H1 (cell line): Measurements from ENCODE around the gene CCDC33. TPM values are rescaled to one million over a fixed set of nuclear protein-coding genes. Genes with fewer than 3 reads are reported as not detected.

Source experiments
- CTCF ChIA-PET: fragments of 300-600 bp; sonication (Branson Sonifier 250); formaldehyde crosslinking; loops from one replicate; lab custom pipeline; 2021; ENCODE audit not compliant: partially characterized antibody; lab: Charles Lee
- POLR2A ChIA-PET: fragments of 300-600 bp; sonication (Branson Sonifier 250); formaldehyde crosslinking; loops from one replicate; lab custom pipeline; 2021; ENCODE audit warnings: inconsistent platforms; ENCODE audit not compliant: partially characterized antibody; lab: Charles Lee
- DNase-seq, 2 experiments: peaks; one replicate each; pipeline versions ENCODE4 v3.0.0 to v3.0.0-alpha.2; 2010 to 2022; ENCODE audit warnings: low spot score in 2 of 2, low read depth in 1 of 2, mixed read lengths in 1 of 2
- FAIRE-seq: peaks from 2 replicates; lab custom pipeline; 2011; peaks lifted over from hg19 to GRCh38; lab: Jason Lieb, UNC
- H2AFZ ChIP-seq: 2 replicates; pipeline ENCODE4 v1.8.1; 2012; ENCODE audit warnings: low read length, inconsistent platforms
- H2AK5ac ChIP-seq: 2 replicates; pipeline ENCODE4 v1.6.1; 2013; ENCODE audit warnings: low read depth, low read length
- H2BK120ac ChIP-seq: replicated peaks from 2 replicates; pipeline ENCODE3; 2013; ENCODE audit warnings: low read depth, low read length, inconsistent platforms
- H2BK12ac ChIP-seq: 2 replicates; pipeline ENCODE4 v1.6.1; 2013; ENCODE audit warnings: low read depth, low read length
- H2BK15ac ChIP-seq: 2 replicates; pipeline ENCODE4 v1.6.1; 2013; ENCODE audit warnings: low read length
- H2BK20ac ChIP-seq: 2 replicates; pipeline ENCODE4 v1.6.1; 2013; ENCODE audit warnings: low read length
- H2BK5ac ChIP-seq: 2 replicates; pipeline ENCODE4 v1.6.1; 2013; ENCODE audit warnings: low read depth, low read length
- H3K14ac ChIP-seq: 2 replicates; pipeline ENCODE4 v1.6.1; 2013; ENCODE audit warnings: inconsistent platforms; ENCODE audit not compliant: insufficient read length
- H3K18ac ChIP-seq: 2 replicates; pipeline ENCODE4 v1.6.1; 2013; ENCODE audit warnings: low read length; ENCODE audit errors: extremely low read depth
- H3K23ac ChIP-seq: 2 replicates; pipeline ENCODE4 v1.6.1; 2013; ENCODE audit warnings: inconsistent platforms; ENCODE audit not compliant: insufficient read length
- H3K23me2 ChIP-seq: 2 replicates; pipeline ENCODE4 v1.6.1; 2013; ENCODE audit warnings: low read depth, low read length
- H3K27ac ChIP-seq: 2 replicates; pipeline ENCODE4 v1.6.1; 2011; ENCODE audit warnings: low read depth, low read length, inconsistent platforms
- H3K27me3 ChIP-seq, 4 experiments: replicated peaks in 1 of 4; 1 replicate in 1 of 4; 2 replicates in 3 of 4; pipeline versions ENCODE4 v1.6.1 to v1.8.1; 2011 to 2013; ENCODE audit warnings: low read length in 3 of 4, mild to moderate bottlenecking in 3 of 4, inconsistent platforms in 2 of 4, mixed read lengths in 2 of 4, moderate library complexity in 1 of 4; ENCODE audit not compliant: control insufficient read depth in 3 of 4, insufficient read depth in 3 of 4; ENCODE audit errors: extremely low read depth in 1 of 4
- H3K36me3 ChIP-seq, 4 experiments: 2 replicates each; pipeline versions ENCODE4 v1.6.1 to v1.8.1; 2011 to 2013; ENCODE audit warnings: mild to moderate bottlenecking in 4 of 4, low read length in 3 of 4, moderate library complexity in 2 of 4, control low read depth in 1 of 4, inconsistent platforms in 1 of 4; ENCODE audit not compliant: insufficient read depth in 4 of 4, control insufficient read depth in 2 of 4
- H3K4ac ChIP-seq: replicated peaks from 2 replicates; pipeline ENCODE3; 2013; ENCODE audit warnings: low read length, low read depth, mixed read lengths, inconsistent platforms; ENCODE audit not compliant: insufficient read length
- H3K4me1 ChIP-seq, 4 experiments: replicated peaks in 1 of 4; 1 replicate in 1 of 4; 2 replicates in 3 of 4; pipeline versions ENCODE4 v1.6.1 to v1.8.1; 2011 to 2013; ENCODE audit warnings: low read length in 3 of 4, inconsistent platforms in 2 of 4, mixed read lengths in 1 of 4; ENCODE audit not compliant: insufficient read depth in 4 of 4, control insufficient read depth in 3 of 4
- H3K4me2 ChIP-seq, 2 experiments: 2 replicates each; pipeline versions ENCODE4 v1.6.1 to v1.8.1; 2011 to 2013; ENCODE audit warnings: low read depth in 2 of 2, low read length in 2 of 2, control low read depth in 1 of 2, inconsistent platforms in 1 of 2, mild to moderate bottlenecking in 1 of 2; ENCODE audit not compliant: insufficient read depth in 1 of 2
- H3K4me3 ChIP-seq, 4 experiments: fragments of 200-600, 300-600 bp in 1 of 4; sonication (generic), shearing (Covaris generic), sonication (Bioruptor Twin) in 1 of 4; 2 replicates each; pipeline versions ENCODE4 v1.5.1 to v1.8.1; 2011 to 2016; ENCODE audit warnings: low read length in 4 of 4, low read depth in 3 of 4, control low read depth in 2 of 4, inconsistent platforms in 2 of 4, mild to moderate bottlenecking in 2 of 4, mixed read lengths in 1 of 4, moderate library complexity in 1 of 4; ENCODE audit not compliant: insufficient read depth in 2 of 4; ENCODE audit errors: extremely low read depth in 1 of 4
- H3K56ac ChIP-seq: replicated peaks from 2 replicates; pipeline ENCODE3; 2013; ENCODE audit warnings: low read depth, mild to moderate bottlenecking, mixed read lengths, low read length, inconsistent platforms; ENCODE audit not compliant: insufficient read length
- H3K79me1 ChIP-seq: 2 replicates; pipeline ENCODE4 v1.6.1; 2013; ENCODE audit warnings: low read depth, low read length, control low read depth
- H3K79me2 ChIP-seq, 2 experiments: 2 replicates each; pipeline versions ENCODE4 v1.6.1 to v1.8.1; 2012 to 2013; ENCODE audit warnings: low read length in 2 of 2, mild to moderate bottlenecking in 2 of 2, inconsistent platforms in 1 of 2; ENCODE audit not compliant: insufficient read depth in 2 of 2, control insufficient read depth in 1 of 2
- H3K9ac ChIP-seq, 4 experiments: replicated peaks in 1 of 4; 1 replicate in 1 of 4; 2 replicates in 3 of 4; pipeline versions ENCODE4 v1.6.1 to v1.8.1; 2011 to 2013; ENCODE audit warnings: low read depth in 3 of 4, low read length in 3 of 4, control low read depth in 2 of 4, mild to moderate bottlenecking in 2 of 4, moderate library complexity in 2 of 4, inconsistent platforms in 1 of 4; ENCODE audit errors: extremely low read depth in 1 of 4
- H3K9me3 ChIP-seq, 2 experiments: 2 replicates each; pipeline versions ENCODE4 v1.6.1 to v1.8.1; 2012 to 2013; ENCODE audit warnings: mild to moderate bottlenecking in 2 of 2, moderate library complexity in 2 of 2, control low read depth in 1 of 2, inconsistent platforms in 1 of 2, low read depth in 1 of 2, low read length in 1 of 2, mixed read lengths in 1 of 2; ENCODE audit not compliant: insufficient read depth in 2 of 2
- H4K20me1 ChIP-seq, 2 experiments: replicated peaks in 1 of 2; 2 replicates each; pipeline versions ENCODE3 to v1.8.1; 2011 to 2013; ENCODE audit warnings: inconsistent platforms in 2 of 2, low read length in 2 of 2, mild to moderate bottlenecking in 1 of 2; ENCODE audit not compliant: insufficient read depth in 2 of 2, control insufficient read depth in 1 of 2
- H4K5ac ChIP-seq: 2 replicates; pipeline ENCODE4 v1.6.1; 2013; ENCODE audit warnings: low read length, low read depth, mixed read lengths, inconsistent platforms; ENCODE audit not compliant: insufficient read length
- H4K8ac ChIP-seq: 2 replicates; pipeline ENCODE4 v1.8.0; 2013; ENCODE audit warnings: mild to moderate bottlenecking, moderate library complexity, low read length, inconsistent platforms; ENCODE audit not compliant: insufficient read depth; ENCODE audit errors: extremely low read depth
- H4K91ac ChIP-seq: replicated peaks from 2 replicates; pipeline ENCODE3; 2013; ENCODE audit warnings: low read length, mixed read lengths, inconsistent platforms; ENCODE audit not compliant: insufficient read length
- EGR1 ChIP-seq: IDR thresholded peaks from 2 replicates; pipeline ENCODE4 v1.6.1; 2011; ENCODE audit warnings: low read depth, low read length, borderline replicate concordance
- RXRA ChIP-seq: IDR thresholded peaks from 2 replicates; pipeline ENCODE4 v1.6.1; 2011; ENCODE audit warnings: low read depth, mild to moderate bottlenecking, low read length, moderate library complexity; ENCODE audit not compliant: insufficient read depth
- SP1 ChIP-seq: IDR thresholded peaks from 2 replicates; pipeline ENCODE4 v1.6.1; 2011; ENCODE audit warnings: low read depth, low read length
- SP4 ChIP-seq: IDR thresholded peaks from 2 replicates; pipeline ENCODE4 v1.6.1; 2012; ENCODE audit warnings: low read length, inconsistent platforms
- WGBS, 2 experiments: shearing (Covaris generic) in 1 of 2; methylation state at CpG; one replicate each; pipeline versions ENCODE4 v1.1.6 to v1.1.7; 2013 to 2015; ENCODE audit warnings: low lambda C conversion rate in 2 of 2, mixed read lengths in 2 of 2, inconsistent platforms in 1 of 2, low coverage in 1 of 2, missing lambda C conversion rate in 1 of 2; ENCODE audit not compliant: insufficient replicate concordance in 2 of 2, insufficient coverage in 1 of 2, insufficient read length in 1 of 2; ENCODE audit errors: extremely low coverage in 1 of 2, missing lambda C conversion rate in 1 of 2; 5-methylcytosine and 5-hydroxymethylcytosine counted together
- polyA plus RNA-seq, 7 experiments: library from polyadenylated mRNA; depleted of rRNA in 3 of 7; stranded (reverse) in 5 of 7; unstranded in 2 of 7; fragments of >200 nt in 5 of 7; fragments of 200-250 nt in 2 of 7; gene quantifications; 1 replicate in 5 of 7; 2 replicates in 1 of 7; 4 replicates in 1 of 7; pipeline versions ENCODE4 v1.2.1 to v1.2.3, GENCODE V29; 2011 to 2013; ENCODE audit warnings: missing spikeins in 2 of 7, mixed read lengths in 2 of 7
- total RNA-seq: library from RNA; stranded (reverse); fragmentation: NEBNext Ultra II Directional; extraction: Animal tissue kit (Norgen Biotek cat#: 25700); gene quantifications from 2 replicates; pipeline ENCODE4 v1.2.1, GENCODE V29; 2021
- TF ChIP-seq, protein P1 (sequence below): IDR thresholded peaks from 2 replicates; pipeline ENCODE4 v1.6.1; 2012; ENCODE audit warnings: low read length, inconsistent platforms

The CCDC33 gene
- total and polyA plus RNA-seq, 2 of the 8 experiments (the other 6 are each of a cell fraction or from before 2014, with no cell fraction given), result 2.0 to 2.7 TPM

DNA sequence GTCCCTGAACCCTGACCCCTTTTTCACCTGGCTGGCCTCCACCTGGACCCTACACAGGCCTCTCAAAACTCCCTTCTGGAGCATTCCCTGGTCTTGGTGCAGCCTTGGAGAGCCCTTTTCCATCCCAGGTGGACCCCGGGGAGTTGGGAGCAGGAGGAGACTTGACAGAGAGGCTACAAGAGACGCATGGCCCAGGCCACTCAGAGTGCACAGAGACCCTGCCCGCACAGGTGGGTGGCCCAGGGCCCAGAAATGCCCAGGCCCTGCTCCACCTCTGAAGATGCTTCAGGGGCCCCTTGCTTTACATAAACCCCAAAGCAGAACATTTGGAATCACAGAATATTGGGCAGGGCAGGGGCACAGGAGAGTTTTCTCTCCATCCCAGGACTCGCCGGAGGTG is 97.0 kb downstream of the CCDC33 start:
- no peak overlapping the region for H2BK15ac ChIP-seq
- no peak overlapping the region for H4K5ac ChIP-seq
- no peak overlapping the region for H3K27ac ChIP-seq
- H4K20me1 ChIP-seq, result no peaks in the 10 kb centered on the region
- H3K14ac ChIP-seq, result no peak overlapping the region
- H2BK20ac ChIP-seq, result no peak overlapping the region
- no peak overlapping the region for H4K8ac ChIP-seq
- H3K27me3 ChIP-seq, result no peaks in the 10 kb centered on the region; a peak in 1 of 7 replicates
- no peak overlapping the region for H3K56ac ChIP-seq
- H3K9ac ChIP-seq, result no peak overlapping the region
- H2BK12ac ChIP-seq, result no peak overlapping the region
- TF ChIP-seq SP1, result no peak
- TF ChIP-seq EGR1, result no peak
- no peak for TF ChIP-seq RXRA
- no peak for TF ChIP-seq SP4
- TF ChIP-seq, protein P1, sequence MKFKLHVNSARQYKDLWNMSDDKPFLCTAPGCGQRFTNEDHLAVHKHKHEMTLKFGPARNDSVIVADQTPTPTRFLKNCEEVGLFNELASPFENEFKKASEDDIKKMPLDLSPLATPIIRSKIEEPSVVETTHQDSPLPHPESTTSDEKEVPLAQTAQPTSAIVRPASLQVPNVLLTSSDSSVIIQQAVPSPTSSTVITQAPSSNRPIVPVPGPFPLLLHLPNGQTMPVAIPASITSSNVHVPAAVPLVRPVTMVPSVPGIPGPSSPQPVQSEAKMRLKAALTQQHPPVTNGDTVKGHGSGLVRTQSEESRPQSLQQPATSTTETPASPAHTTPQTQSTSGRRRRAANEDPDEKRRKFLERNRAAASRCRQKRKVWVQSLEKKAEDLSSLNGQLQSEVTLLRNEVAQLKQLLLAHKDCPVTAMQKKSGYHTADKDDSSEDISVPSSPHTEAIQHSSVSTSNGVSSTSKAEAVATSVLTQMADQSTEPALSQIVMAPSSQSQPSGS, result no peak
- TF ChIP-seq, all 59 proteins: peak for 0
- Histone ChIP-seq H2BK120ac (no peak overlapping the region), H3K9me3 (no peaks in the 10 kb centered on the region), H3K18ac (no peak overlapping the region), H3K4me3 (no peak overlapping the region), H2AK5ac (no peak overlapping the region), H3K4me1 (peaks cover 0 to 6% (median 3%) of the 10 kb centered on the region in 4 experiments; a peak in 3 of 7 replicates), H4K91ac (no peak overlapping the region), H3K79me2 (no peaks in the 10 kb centered on the region), H3K23ac (no peak overlapping the region), H3K23me2 (no peaks in the 10 kb centered on the region), H2BK5ac (no peak overlapping the region), H3K4ac (no peak overlapping the region), H3K4me2 (no peak overlapping the region), H2AFZ (no peak overlapping the region), H3K36me3 (no peaks in the 10 kb centered on the region; a peak in 1 of 8 replicates), H3K79me1 (no peaks in the 10 kb centered on the region)
- CTCF ChIA-PET, result interaction anchor here (0.6 to 18.1 kb wide), 5 partner anchors 12 to 297 kb away, joined by 3 to 353 read pairs (median 3); no protein-coding TSS in a partner anchor
- POLR2A ChIA-PET, result no interaction called here
- no peak for FAIRE-seq
- 92% methylated on average over 5 of the region's 5 CpGs; no CpG with 5 or more reads in 1 of the 2 experiments for WGBS, 2 experiments
- no peak for DNase-seq
